ENCODE measurements around the gene SNX13.

The SNX13 gene

DNA sequence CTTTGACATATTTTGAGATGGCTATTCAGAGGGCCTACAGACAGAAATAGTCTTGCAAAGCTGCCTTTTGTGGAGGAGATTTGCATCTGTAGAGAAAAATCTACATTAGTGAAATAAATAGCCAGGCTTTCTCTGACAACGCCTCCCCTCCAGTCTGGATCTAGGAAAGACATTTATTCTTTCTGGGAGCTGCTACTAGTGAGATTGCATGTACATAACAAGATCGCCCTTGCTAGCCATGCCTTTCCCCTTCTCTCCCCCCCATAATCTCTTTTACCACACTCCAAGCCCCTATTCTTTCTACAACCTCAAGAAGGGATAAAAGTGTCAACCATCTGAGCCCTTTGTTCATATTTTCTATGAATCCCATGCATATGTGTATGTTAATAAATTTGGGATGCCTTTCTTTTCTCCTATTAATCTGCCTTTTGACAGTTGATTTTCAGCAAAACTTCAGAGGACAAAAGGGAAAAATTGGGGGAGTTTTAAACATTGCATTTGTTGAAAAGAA is 194.2 kb downstream of the SNX13 start:
- intact Hi-C loops (cut with DNase I) = no loop called here
- no peak for DNase-seq

DNA sequence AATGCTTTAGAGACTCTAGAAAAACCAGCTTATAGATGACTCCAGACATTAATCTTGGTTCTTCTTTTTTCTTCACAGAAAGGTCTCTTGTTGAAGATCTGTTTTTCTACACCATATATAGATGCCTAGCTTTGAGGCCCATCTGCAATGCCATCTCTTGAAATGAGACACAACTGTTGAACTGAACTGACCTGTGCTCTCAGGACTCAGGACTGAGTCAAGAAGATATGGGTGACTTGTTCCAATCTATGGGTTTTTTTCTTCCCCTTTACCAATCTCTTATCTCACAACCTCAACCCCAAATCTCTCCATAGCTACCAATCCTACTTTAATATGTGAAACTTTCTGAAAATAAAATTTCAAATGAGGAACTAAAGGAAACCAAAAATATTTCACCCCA is 194.7 kb downstream of the SNX13 start:
- intact Hi-C loops (cut with DNase I) = no loop called here
- DNase-seq = no peak

DNA sequence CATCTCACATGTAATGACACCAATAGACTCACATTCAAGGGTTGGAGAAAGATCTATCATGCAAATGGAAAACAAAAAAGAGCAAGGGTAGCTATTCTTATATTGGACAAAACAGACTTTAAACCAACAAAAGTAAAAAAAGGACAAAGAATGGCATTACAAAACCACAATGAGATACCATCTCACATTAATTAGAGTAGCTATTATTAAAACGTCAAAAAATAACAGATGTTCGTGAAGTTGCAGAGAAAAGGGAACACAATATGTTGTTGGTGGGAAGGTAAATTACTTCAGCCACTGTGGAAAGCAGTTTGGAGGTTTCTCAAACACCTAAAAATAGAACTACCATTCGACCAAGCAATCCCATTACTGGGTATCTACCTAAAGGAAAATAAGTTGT is 197.0 kb downstream of the SNX13 start:
- no peak for DNase-seq

DNA sequence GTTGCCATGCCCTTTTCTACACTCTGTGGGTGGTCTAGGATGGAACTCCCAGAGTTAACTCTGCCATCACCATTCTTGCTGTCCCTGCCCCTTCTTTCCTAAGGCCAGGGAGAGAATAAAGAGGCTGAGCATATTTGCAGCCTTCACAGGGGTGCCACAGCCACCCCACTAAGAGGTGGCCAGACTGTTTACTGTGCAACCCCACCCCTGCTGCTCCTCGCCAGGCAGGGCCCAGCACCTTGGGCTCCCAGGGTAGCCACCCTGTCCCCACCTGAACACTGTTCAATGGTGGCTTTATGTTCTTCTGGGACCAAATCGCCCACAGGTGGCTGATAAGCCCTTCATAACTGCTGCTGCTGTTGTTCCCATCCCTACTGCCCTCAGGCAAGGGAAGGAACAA is 198.9 kb downstream of the SNX13 start:
- intact Hi-C loops (cut with DNase I) = no loop called here
- DNase-seq = no peak

More for the DNA sequence above, 197.0 kb downstream of the SNX13 start:
- intact Hi-C loops (cut with DNase I) = no loop called here
